CD4-positive, alpha-beta T cell (primary cell): ENCODE results near the gene UBIAD1. TPM values are rescaled to one million over a fixed set of nuclear protein-coding genes. Genes with fewer than 3 reads are reported as not detected.

Experiments
- ATAC-seq: fragments of 200-7000 bp; cut with Tn5 transposase; one replicate; pipeline ENCODE4 v1.10.0; 2022; ENCODE audit warnings: mild to moderate bottlenecking; ENCODE audit not compliant: poor library complexity
- CTCF ChIA-PET: fragments of 350-600 bp; sonication (Branson Sonifier 250); formaldehyde crosslinking; loops from one replicate; lab custom pipeline; 2021; ENCODE audit warnings: antibody characterized with exemption, inconsistent platforms; lab: Charles Lee
- POLR2A ChIA-PET: fragments of 350-600 bp; sonication (Branson Sonifier 250); formaldehyde crosslinking; loops from one replicate; lab custom pipeline; 2021; ENCODE audit warnings: antibody characterized with exemption, inconsistent platforms; lab: Charles Lee
- DNase-seq, 14 experiments: peaks; one replicate each; pipeline ENCODE4 v3.0.0-alpha.2; 2013 to 2020; ENCODE audit warnings: mixed read lengths in 2 of 14
- H3K27ac ChIP-seq, 2 donors: one replicate each; pipeline versions ENCODE4 v1.5.1 to v1.7.0; 2013; ENCODE audit warnings: low read length in 2 of 2, low read depth in 1 of 2, mild to moderate bottlenecking in 1 of 2
- H3K27me3 ChIP-seq, 2 experiments: 1 replicate in 1 of 2; 2 replicates in 1 of 2; pipeline versions ENCODE4 v1.6.1 to v1.7.0; 2013; ENCODE audit warnings: low read length in 2 of 2, control low read depth in 1 of 2, mild to moderate bottlenecking in 1 of 2, moderate library complexity in 1 of 2; ENCODE audit not compliant: insufficient read depth in 2 of 2, control insufficient read depth in 1 of 2
- H3K36me3 ChIP-seq: one replicate; pipeline ENCODE4 v1.6.1; 2013; ENCODE audit warnings: low read length, control low read depth; ENCODE audit not compliant: insufficient read depth
- H3K4me1 ChIP-seq: one replicate; pipeline ENCODE4 v1.6.1; 2013; ENCODE audit warnings: low read length, control low read depth; ENCODE audit not compliant: insufficient read depth
- H3K4me3 ChIP-seq: one replicate; pipeline ENCODE4 v1.5.1; 2013; ENCODE audit warnings: mild to moderate bottlenecking, low read length, moderate library complexity
- H3K9me3 ChIP-seq, 2 experiments: 1 replicate in 1 of 2; 2 replicates in 1 of 2; pipeline versions ENCODE4 v1.6.1 to v1.7.0; 2013; ENCODE audit warnings: low read length in 2 of 2, mild to moderate bottlenecking in 2 of 2, control low read depth in 1 of 2, moderate library complexity in 1 of 2; ENCODE audit not compliant: control insufficient read depth in 1 of 2, insufficient read depth in 1 of 2
- H3K27ac Mint-ChIP-seq: one replicate; pipeline ENCODE4 v1.8.0; 2020; ENCODE audit warnings: mixed read lengths
- H3K27me3 Mint-ChIP-seq: one replicate; pipeline ENCODE4 v1.8.0; 2021; ENCODE audit warnings: mixed read lengths
- H3K36me3 Mint-ChIP-seq: one replicate; pipeline ENCODE4 v1.8.0; 2021; ENCODE audit warnings: low read depth, mixed read lengths
- H3K4me1 Mint-ChIP-seq: one replicate; pipeline ENCODE4 v1.8.0; 2021; ENCODE audit warnings: low read depth, mixed read lengths
- H3K4me3 Mint-ChIP-seq: one replicate; pipeline ENCODE4 v1.8.0; 2020; ENCODE audit warnings: mild to moderate bottlenecking, mixed read lengths
- H3K9me3 Mint-ChIP-seq: one replicate; pipeline ENCODE4 v1.8.0; 2020; ENCODE audit warnings: mixed read lengths
- CTCF ChIP-seq: fragments of 200-600 bp; IDR thresholded peaks from one replicate; pipeline ENCODE4 v1.8.0; 2022; ENCODE audit warnings: antibody characterized with exemption, mild to moderate bottlenecking
- intact Hi-C, 2 experiments: fragments of 100-400 bp; cut with DNase I in 1 of 2; cut with micrococcal nuclease in 1 of 2; formaldehyde crosslinking; loops; one replicate each; pipeline versions ENCODE4 v1.15.1 to v1.9.0; 2023 to 2025; cut with DNase I, micrococcal nuclease
- total RNA-seq, 174 experiments: library from RNA in 2 of 174; stranded (reverse) in 2 of 174; gene quantifications; one replicate each; pipeline ENCODE4 v1.2.3 and lab custom pipeline; 2021 to 2026

Gene UBIAD1
- total RNA-seq, 2 experiments from 2014 or later: 19.2 to 19.3 TPM

- Mint-ChIP-seq H3K4me1 (peaks cover 27% of the 10 kb centered on the region), H3K4me3 (no peak overlapping the region), H3K36me3 (peaks cover 68% of the 10 kb centered on the region), H3K27me3 (no peaks in the 10 kb centered on the region), H3K9me3 (no peaks in the 10 kb centered on the region), H3K27ac (peak overlapping the region; percentile 88)
- H3K4me3 ChIP-seq: no peak overlapping the region
- ChIA-PET POLR2A (no interaction called here), CTCF (interaction anchor here (1.2 to 1.6 kb wide), 2 partner anchors 51 to 400 kb away, joined by 3 to 5 read pairs; no protein-coding TSS in a partner anchor)
- H3K4me1 ChIP-seq: peaks cover 21% of the 10 kb centered on the region
- peak overlapping the region; percentile 1 to 3 for H3K27ac ChIP-seq
- intact Hi-C loops: no loop called here
- ATAC-seq (no peak), DNase-seq (no peak)
- H3K9me3 ChIP-seq: no peaks in the 10 kb centered on the region
- TF ChIP-seq CTCF: no peak
- H3K36me3 ChIP-seq: peaks cover 54% of the 10 kb centered on the region
- H3K27me3 ChIP-seq: no peaks in the 10 kb centered on the region
Measured at GRCh38 chr1:11245248-11245647, 27.8 kb upstream of the UBIAD1 start.

GRCh38 chr1:11245904-11246719 lies 26.9 kb upstream of the UBIAD1 start:
- POLR2A ChIA-PET: no interaction called here
- peak; percentile 72 for ATAC-seq
- Mint-ChIP-seq H3K9me3 (no peaks in the 10 kb centered on the region), H3K4me1 (peaks cover 31% of the 10 kb centered on the region), H3K4me3 (peak overlapping the region; percentile 1), H3K27ac (peak overlapping the region; percentile 88), H3K27me3 (no peaks in the 10 kb centered on the region), H3K36me3 (peaks cover 69% of the 10 kb centered on the region)
- TF ChIP-seq CTCF: no peak
- H3K4me3 ChIP-seq: no peak overlapping the region
- peaks cover 56% of the 10 kb centered on the region for H3K36me3 ChIP-seq
- H3K27ac ChIP-seq: peak overlapping the region; percentile 51 to 59
- no peaks in the 10 kb centered on the region for H3K9me3 ChIP-seq
- H3K27me3 ChIP-seq: no peaks in the 10 kb centered on the region
- CTCF ChIA-PET: interaction anchor here (1.2 to 1.6 kb wide), 2 partner anchors 50 to 399 kb away, joined by 3 read pairs; no protein-coding TSS in a partner anchor
- intact Hi-C loops: no loop called here
- peaks cover 21% of the 10 kb centered on the region for H3K4me1 ChIP-seq
- DNase-seq: peak in 3 of 14 experiments; percentile 40 to 50 (median 46)

GRCh38 chr1:11248169-11248568 lies 24.8 kb upstream of the UBIAD1 start:
- DNase-seq: no peak
- no peaks in the 10 kb centered on the region for H3K27me3 ChIP-seq
- peaks cover 58% of the 10 kb centered on the region for H3K36me3 ChIP-seq
- no peak overlapping the region for H3K27ac ChIP-seq
- intact Hi-C loops: no loop called here
- POLR2A ChIA-PET: no interaction called here
- H3K27ac Mint-ChIP-seq: no peak overlapping the region
- H3K9me3 ChIP-seq: no peaks in the 10 kb centered on the region
- peaks cover 74% of the 10 kb centered on the region for H3K36me3 Mint-ChIP-seq
- peaks cover 25% of the 10 kb centered on the region for H3K4me1 Mint-ChIP-seq
- no peak overlapping the region for H3K4me3 Mint-ChIP-seq
- TF ChIP-seq CTCF: no peak
- H3K27me3 Mint-ChIP-seq: no peaks in the 10 kb centered on the region
- H3K9me3 Mint-ChIP-seq: no peaks in the 10 kb centered on the region
- no peak for ATAC-seq
- H3K4me1 ChIP-seq: peaks cover 21% of the 10 kb centered on the region
- H3K4me3 ChIP-seq: no peak overlapping the region
- CTCF ChIA-PET: no interaction called here
